Adrenal gland (tissue), 12 donors: ENCODE measurements around the gene RPL10. TPM values are rescaled to one million over a fixed set of nuclear protein-coding genes. Genes with fewer than 3 reads are reported as not detected.

Experiments used
- DNase-seq, 7 donors: peaks; one replicate each; pipeline ENCODE4 v3.0.0-alpha.2; 2019 to 2020
- H3K27ac ChIP-seq, 5 donors: fragments of 200-600 bp; sonication (generic) in 4 of 5; 1 replicate in 3 of 5; 2 replicates in 2 of 5; pipeline versions ENCODE4 v1.5.1 to v1.8.0; 2016 to 2020; ENCODE audit warnings: mild to moderate bottlenecking in 1 of 5
- H3K27me3 ChIP-seq: fragments of 200-600 bp; 2 replicates; pipeline ENCODE4 v1.8.0; 2021
- H3K36me3 ChIP-seq, 2 donors: fragments of 200-600 bp; replicated peaks in 1 of 2; 1 replicate in 1 of 2; 2 replicates in 1 of 2; pipeline versions ENCODE4 v1.5.1 to v1.8.0; 2018 to 2022
- H3K4me1 ChIP-seq, 2 donors: fragments of 200-600 bp; replicated peaks in 1 of 2; 1 replicate in 1 of 2; 2 replicates in 1 of 2; pipeline versions ENCODE4 v1.5.1 to v1.8.0; 2018 to 2021
- H3K4me3 ChIP-seq, 4 donors: fragments of 200-600 bp; sonication (generic) in 3 of 4; one replicate each; pipeline ENCODE4 v1.5.1; 2016 to 2018
- H3K9me3 ChIP-seq, 3 donors: fragments of 200-600 bp; sonication (generic) in 1 of 3; replicated peaks in 1 of 3; 1 replicate in 2 of 3; 2 replicates in 1 of 3; pipeline versions ENCODE4 v1.5.1 to v1.8.0; 2016 to 2021
- POLR2A ChIP-seq, 2 donors: fragments of 450-650 bp; IDR thresholded peaks; one replicate each; pipeline ENCODE4 v1.6.1; 2017; ENCODE audit warnings: antibody characterized with exemption in 2 of 2, mild to moderate bottlenecking in 2 of 2, moderate library complexity in 1 of 2
- WGBS, 4 donors: extraction: QIAGEN DNeasy Blood & Tissue Kit in 2 of 4; methylation state at CpG; one replicate each; pipeline versions ENCODE4 v1.1.5 to v1.1.7; 2013 to 2017; 5-methylcytosine and 5-hydroxymethylcytosine counted together
- intact Hi-C, 2 donors: fragments of 100-400 bp; cut with DNase I; formaldehyde crosslinking; loops; one replicate each; pipeline versions ENCODE4 v1.14.1 to v1.15.0; 2022 to 2023
- polyA plus RNA-seq, 3 donors: library from polyadenylated mRNA; stranded (reverse); fragments of 200-250 nt in 2 of 3; fragments of 350-450 nt in 1 of 3; fragmentation: Illumina TruSeq in 1 of 3; extraction: RNeasy Lipid Tissue Mini Kit (QIAGEN cat#74804) in 1 of 3; gene quantifications; one replicate each; pipeline ENCODE4 v1.2.3, GENCODE V29; 2013 to 2014
- total RNA-seq, 9 donors: library from RNA; depleted of rRNA in 4 of 9; stranded (reverse); fragments of >200 nt in 4 of 9; fragments of 120-200 nt in 1 of 9; fragmentation: NEBNext Ultra II Directional in 1 of 9; extraction: Animal tissue kit (Norgen Biotek cat#: 25700) in 1 of 9; gene quantifications; one replicate each; pipeline versions ENCODE4 v1.1.0 to v1.2.4, GENCODE V29; 2013 to 2023
- TF ChIP-seq, protein P1 (sequence below), 6 experiments: fragments of 450-650 bp in 4 of 6; fragments of 200-600 bp in 2 of 6; sonication (generic) in 1 of 6; IDR thresholded peaks; 1 replicate in 5 of 6; 2 replicates in 1 of 6; pipeline versions ENCODE4 v1.5.1 to v1.8.0; 2016 to 2021; ENCODE audit warnings: antibody characterized with exemption in 6 of 6, mild to moderate bottlenecking in 2 of 6, moderate library complexity in 1 of 6
- donor health status: healthy with polysubstance abuse.
- donor health status: Bipolar disorder and iron deficiency.
- donor health status: DM: yes; HTN: yes; CAD: no.
- donor health status: DM: no; HTN: no; CAD: no.
- donor health status: DM: no; HTN: no; CAD: no.
- donor health status: DM: yes; HTN: yes; CAD: no.

RPL10 gene
- total and polyA plus RNA-seq, 12 donors: 626 to 5,287 (median 2,443) TPM

DNA sequence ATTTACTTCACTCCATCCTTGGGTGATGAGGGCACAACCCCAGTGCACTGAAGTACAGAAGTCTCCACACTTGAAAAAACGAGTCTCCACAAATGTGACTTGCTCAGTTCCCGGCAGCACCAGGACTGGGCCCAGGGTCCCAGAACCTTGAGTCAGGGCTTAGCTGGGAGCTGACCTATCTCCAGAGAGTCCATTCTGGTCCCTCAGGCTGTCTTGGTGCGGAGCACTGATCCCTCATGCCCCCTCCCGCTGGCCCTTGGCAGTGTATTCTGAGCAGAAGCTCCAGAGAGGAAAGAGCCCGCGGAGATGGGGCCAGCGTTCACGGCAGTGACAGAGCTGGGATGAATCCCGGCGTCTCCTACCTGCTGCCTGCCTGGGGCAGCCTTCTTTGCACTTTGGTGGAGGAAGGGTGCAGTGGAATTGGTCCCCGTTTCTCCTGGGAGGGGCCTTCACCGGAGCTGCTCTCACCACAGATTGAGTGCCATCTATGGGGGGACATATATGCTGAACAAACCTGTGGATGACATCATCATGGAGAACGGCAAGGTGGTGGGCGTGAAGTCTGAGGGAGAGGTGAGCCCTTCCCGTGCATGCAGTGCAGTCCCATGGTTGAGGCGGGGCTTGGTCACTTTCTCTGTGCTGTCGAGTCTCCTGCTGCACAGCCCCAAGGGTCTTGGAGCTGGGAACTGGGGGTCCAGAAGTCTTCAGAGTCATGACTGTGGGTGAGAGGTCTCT, 42.6 kb downstream of the RPL10 start:
- 68 to 88% (median 80%) methylated on average over 3 to 17 of the region's 17 CpGs for whole genome bisulfite sequencing, 4 donors
- H3K4me1 ChIP-seq: peaks cover 0 to 21% of the 10 kb centered on the region in 2 donors
- intact Hi-C loops: no loop called here

DNA sequence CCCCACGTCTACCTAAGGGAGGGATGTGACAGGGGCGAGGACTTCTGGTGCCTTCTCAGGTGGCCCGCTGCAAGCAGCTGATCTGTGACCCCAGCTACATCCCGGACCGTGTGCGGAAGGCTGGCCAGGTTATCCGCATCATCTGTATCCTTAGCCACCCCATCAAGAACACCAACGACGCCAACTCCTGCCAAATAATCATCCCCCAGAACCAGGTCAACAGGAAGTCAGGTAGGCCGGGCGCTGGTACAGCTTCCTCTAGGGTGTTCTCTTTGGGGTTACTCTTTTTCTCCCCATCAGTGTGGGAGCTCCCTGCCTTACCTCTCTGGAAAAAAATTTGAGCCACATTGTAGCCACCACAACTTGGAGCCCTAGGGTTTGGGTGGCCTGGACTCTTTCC, 43.4 kb downstream of the RPL10 start:
- WGBS, 4 donors: 67 to 92% (median 89%) methylated on average over 3 to 11 of the region's 11 CpGs

More for the DNA sequence above, 42.6 kb downstream of the RPL10 start:
- DNase-seq: no peak
- Histone ChIP-seq H3K27me3 (no peaks in the 10 kb centered on the region), H3K27ac (no peak overlapping the region), H3K4me3 (no peak overlapping the region), H3K9me3 (no peaks in the 10 kb centered on the region), H3K36me3 (peaks cover 0 to 39% of the 10 kb centered on the region in 2 donors)
- TF ChIP-seq, protein P1, sequence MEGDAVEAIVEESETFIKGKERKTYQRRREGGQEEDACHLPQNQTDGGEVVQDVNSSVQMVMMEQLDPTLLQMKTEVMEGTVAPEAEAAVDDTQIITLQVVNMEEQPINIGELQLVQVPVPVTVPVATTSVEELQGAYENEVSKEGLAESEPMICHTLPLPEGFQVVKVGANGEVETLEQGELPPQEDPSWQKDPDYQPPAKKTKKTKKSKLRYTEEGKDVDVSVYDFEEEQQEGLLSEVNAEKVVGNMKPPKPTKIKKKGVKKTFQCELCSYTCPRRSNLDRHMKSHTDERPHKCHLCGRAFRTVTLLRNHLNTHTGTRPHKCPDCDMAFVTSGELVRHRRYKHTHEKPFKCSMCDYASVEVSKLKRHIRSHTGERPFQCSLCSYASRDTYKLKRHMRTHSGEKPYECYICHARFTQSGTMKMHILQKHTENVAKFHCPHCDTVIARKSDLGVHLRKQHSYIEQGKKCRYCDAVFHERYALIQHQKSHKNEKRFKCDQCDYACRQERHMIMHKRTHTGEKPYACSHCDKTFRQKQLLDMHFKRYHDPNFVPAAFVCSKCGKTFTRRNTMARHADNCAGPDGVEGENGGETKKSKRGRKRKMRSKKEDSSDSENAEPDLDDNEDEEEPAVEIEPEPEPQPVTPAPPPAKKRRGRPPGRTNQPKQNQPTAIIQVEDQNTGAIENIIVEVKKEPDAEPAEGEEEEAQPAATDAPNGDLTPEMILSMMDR (IDR thresholded peaks at IDR 0.05): no peak
- no peak for TF ChIP-seq POLR2A (IDR thresholded peaks at IDR 0.05)

DNA sequence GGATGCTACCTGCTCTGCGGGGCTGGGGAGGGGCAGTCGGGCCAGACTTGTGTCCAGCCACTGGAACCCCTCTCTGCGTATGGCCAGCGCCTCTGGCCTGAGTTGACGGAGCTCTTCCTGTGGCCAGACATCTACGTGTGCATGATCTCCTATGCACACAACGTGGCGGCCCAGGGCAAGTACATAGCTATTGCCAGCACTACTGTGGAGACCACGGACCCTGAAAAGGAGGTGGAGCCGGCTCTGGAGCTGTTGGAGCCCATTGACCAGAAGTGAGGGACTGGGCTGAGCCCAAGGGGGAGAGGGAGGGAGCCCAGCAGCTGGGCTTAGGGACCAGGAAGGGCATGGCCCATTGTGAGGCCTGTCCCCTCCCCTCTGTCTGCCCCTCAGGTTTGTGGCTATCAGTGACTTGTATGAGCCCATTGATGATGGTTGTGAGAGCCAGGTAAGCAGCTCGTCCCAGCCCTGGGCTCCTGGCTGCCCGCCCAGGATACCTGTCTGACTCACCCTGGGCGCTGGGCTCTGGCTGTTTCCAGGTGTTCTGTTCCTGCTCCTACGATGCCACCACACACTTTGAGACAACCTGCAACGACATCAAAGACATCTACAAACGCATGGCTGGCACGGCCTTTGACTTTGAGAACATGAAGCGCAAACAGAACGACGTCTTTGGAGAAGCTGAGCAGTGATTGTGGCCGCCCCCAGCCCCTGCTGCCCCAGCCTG, 44.0 kb downstream of the RPL10 start:
- TF ChIP-seq, protein P1 (IDR thresholded peaks at IDR 0.05): no peak
- TF ChIP-seq POLR2A (IDR thresholded peaks at IDR 0.05): no peak
- Histone ChIP-seq H3K4me3 (no peak overlapping the region), H3K27ac (no peak overlapping the region), H3K27me3 (no peaks in the 10 kb centered on the region), H3K4me1 (peaks cover 0 to 22% of the 10 kb centered on the region in 2 donors), H3K36me3 (peaks cover 0 to 38% of the 10 kb centered on the region in 2 donors), H3K9me3 (no peaks in the 10 kb centered on the region)
- no peak for DNase-seq
- intact Hi-C loops: no loop called here
- 77 to 84% (median 82%) methylated on average over 8 to 21 of the region's 21 CpGs for whole genome bisulfite sequencing, 4 donors

More for the DNA sequence above, 43.4 kb downstream of the RPL10 start:
- Histone ChIP-seq H3K4me3 (no peak overlapping the region), H3K27me3 (no peaks in the 10 kb centered on the region), H3K9me3 (no peaks in the 10 kb centered on the region), H3K4me1 (peaks cover 0 to 22% of the 10 kb centered on the region in 2 donors), H3K36me3 (peaks cover 0 to 38% of the 10 kb centered on the region in 2 donors), H3K27ac (no peak overlapping the region)
- DNase-seq: no peak
- TF ChIP-seq, protein P1 (IDR thresholded peaks at IDR 0.05): no peak
- no peak for TF ChIP-seq POLR2A (IDR thresholded peaks at IDR 0.05)
- intact Hi-C loops: no loop called here

DNA sequence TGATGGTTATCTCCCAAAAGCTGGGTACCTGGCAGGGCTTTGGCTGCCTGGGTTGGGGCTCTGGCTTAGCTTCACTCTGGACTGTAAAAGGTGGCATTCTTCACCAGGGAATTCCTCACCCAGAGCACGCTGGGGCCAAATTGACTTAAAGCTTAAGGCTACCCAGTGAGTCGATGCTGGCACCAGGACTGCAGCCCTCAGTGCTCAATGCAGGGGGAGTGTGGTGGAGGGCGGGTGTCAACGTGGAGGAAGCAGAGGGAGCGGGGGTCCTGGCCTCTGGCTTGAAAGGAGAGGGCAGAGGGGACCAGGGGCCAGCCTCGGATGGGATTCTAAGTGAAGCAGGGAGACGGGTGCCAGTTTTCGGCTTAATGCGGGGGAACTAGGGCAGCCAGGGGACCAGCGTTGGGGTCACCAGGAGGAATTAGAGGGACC, 45.3 kb downstream of the RPL10 start:
- no peak for DNase-seq
- Histone ChIP-seq H3K4me1 (peaks cover 0 to 18% of the 10 kb centered on the region in 2 donors), H3K36me3 (peaks cover 0 to 42% of the 10 kb centered on the region in 2 donors), H3K9me3 (no peaks in the 10 kb centered on the region), H3K27ac (peak overlapping the region in 4 of 5 donors; percentile 75 to 92 (median 82)), H3K4me3 (peak overlapping the region in 1 of 4 donors; percentile 65), H3K27me3 (no peaks in the 10 kb centered on the region)
- intact Hi-C loops: no loop called here
- TF ChIP-seq, protein P1 (IDR thresholded peaks at IDR 0.05): no peak
- TF ChIP-seq POLR2A (IDR thresholded peaks at IDR 0.05): no peak
- 0 to 41% (median 23%) methylated on average over 2 to 10 of the region's 10 CpGs for WGBS, 4 donors
